ENCODE results near the gene OBSCN. TPM values are rescaled to one million over a fixed set of nuclear protein-coding genes. Genes with fewer than 3 reads are reported as not detected.

Gene OBSCN
- total and polyA plus RNA-seq, 10 of the 15 experiments (the other 5 are each of a cell fraction or from before 2014, with no cell fraction given), result 0.01 to 0.36 (median 0.08) TPM; not detected in 2

- Histone ChIP-seq H3K27ac (ENCODE audit: control insufficient read depth, insufficient read depth) (no peak overlapping the region), H3K4me1 (ENCODE audit: control insufficient read depth, insufficient read depth, low read length) (no peaks in the 10 kb centered on the region), H3K27me3 (replicated peaks in 1 of 2; ENCODE audit: control insufficient read depth in 2 of 2, insufficient read depth in 2 of 2, low read length in 1 of 2) (no peaks in the 10 kb centered on the region), H3K4me2 (ENCODE audit: control insufficient read depth, insufficient read depth) (no peak overlapping the region), H3K79me2 (ENCODE audit: control insufficient read depth, insufficient read depth, low read length) (no peaks in the 10 kb centered on the region), H3K9ac (ENCODE audit: control insufficient read depth, insufficient read depth, low read length) (no peak overlapping the region), H3K4me3 (no peak overlapping the region), H3K36me3 (ENCODE audit: control insufficient read depth in 2 of 2, insufficient read depth in 2 of 2, low read length in 1 of 2) (no peaks in the 10 kb centered on the region), H4K20me1 (ENCODE audit: control insufficient read depth, insufficient read depth) (no peaks in the 10 kb centered on the region), H2AFZ (ENCODE audit: control insufficient read depth, low read depth, low read length) (no peak overlapping the region), H3K9me3 (replicated peaks; ENCODE audit: control insufficient read depth, insufficient read depth, low read length) (peaks cover 7% of the 10 kb centered on the region; the same call in 1 of the 3 replicates)
- no peak for TF ChIP-seq CHD2 (IDR thresholded peaks at IDR 0.05; ENCODE audit: borderline replicate concordance, low read depth, low read length)
- TF ChIP-seq, protein P1, sequence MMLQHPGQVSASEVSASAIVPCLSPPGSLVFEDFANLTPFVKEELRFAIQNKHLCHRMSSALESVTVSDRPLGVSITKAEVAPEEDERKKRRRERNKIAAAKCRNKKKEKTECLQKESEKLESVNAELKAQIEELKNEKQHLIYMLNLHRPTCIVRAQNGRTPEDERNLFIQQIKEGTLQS (IDR thresholded peaks at IDR 0.05; ENCODE audit: borderline replicate concordance, extremely low read depth, low read depth, low read length), result no peak
- no peak for TF ChIP-seq PML (IDR thresholded peaks at IDR 0.05; ENCODE audit: low read length)
- TF ChIP-seq RAD21 (IDR thresholded peaks at IDR 0.05; ENCODE audit: insufficient read depth, low read depth, low read length), result no peak
- RAD21 ChIA-PET (ENCODE audit: unreplicated experiment), result no interaction called here
- WGBS (ENCODE audit: insufficient coverage, insufficient replicate concordance, low lambda C conversion rate, missing lambda C conversion rate), result 70% methylated on average over 37 of the region's 40 CpGs
- no peak for ATAC-seq
- SMC1A ChIA-PET (ENCODE audit: uncharacterized antibody, unreplicated experiment), result no interaction called here
- DNase-seq (ENCODE audit: low read depth, low spot score), result no peak
- in situ Hi-C loops (cut with MboI), result no loop called here
- intact Hi-C loops (cut with micrococcal nuclease; ENCODE audit: unreplicated experiment), result no loop called here
- CTCF ChIA-PET, result no interaction called here
- POLR2A ChIA-PET, result no interaction called here
- no peak for FAIRE-seq
- BruUV-seq (replicated peaks), result no TSS peak
Observed at GRCh38 chr1:228315945-228316588, 108.2 kb downstream of the OBSCN start.

DNA sequence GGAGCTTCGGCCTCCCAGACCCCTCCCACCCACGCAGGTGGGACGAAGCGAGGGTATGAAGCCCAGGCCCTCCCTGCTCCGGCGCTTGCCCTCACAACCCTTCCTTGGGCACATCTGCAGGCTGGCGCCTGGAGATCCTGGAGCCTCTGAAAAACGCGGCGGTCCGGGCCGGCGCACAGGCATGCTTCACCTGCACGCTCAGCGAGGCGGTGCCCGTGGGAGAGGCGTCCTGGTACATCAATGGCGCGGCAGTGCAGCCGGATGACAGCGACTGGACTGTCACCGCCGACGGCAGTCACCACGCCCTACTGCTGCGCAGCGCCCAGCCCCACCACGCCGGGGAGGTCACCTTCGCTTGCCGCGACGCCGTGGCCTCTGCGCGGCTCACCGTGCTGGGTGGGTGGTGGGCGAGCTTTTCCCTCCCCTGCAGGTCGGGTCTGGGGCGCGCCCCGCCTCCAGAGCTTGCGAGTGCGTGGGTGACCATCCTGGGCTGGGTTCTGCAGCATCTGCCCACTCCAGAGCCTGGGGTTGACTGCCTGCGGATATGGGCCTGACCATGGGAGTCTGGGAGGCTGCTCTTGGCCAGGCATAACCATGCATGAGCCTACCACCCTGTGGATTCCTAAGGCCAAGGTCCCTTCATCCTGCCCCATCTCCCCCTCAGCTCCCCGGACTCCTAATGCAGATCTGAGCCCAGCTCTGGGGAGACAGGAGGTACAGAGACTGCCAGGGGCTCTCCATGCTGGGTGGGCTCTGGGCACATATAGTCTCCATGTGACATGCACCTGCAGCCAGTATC is 108.9 kb downstream of the OBSCN start:
- POLR2A ChIA-PET, result no interaction called here
- in situ Hi-C loops (cut with MboI), result no loop called here
- 68% methylated on average over 44 of the region's 47 CpGs for WGBS (ENCODE audit: insufficient coverage, insufficient replicate concordance, low lambda C conversion rate, missing lambda C conversion rate)
- CTCF ChIA-PET, result no interaction called here
- SMC1A ChIA-PET (ENCODE audit: uncharacterized antibody, unreplicated experiment), result no interaction called here
- Histone ChIP-seq H3K79me2 (ENCODE audit: control insufficient read depth, insufficient read depth, low read length) (no peaks in the 10 kb centered on the region), H4K20me1 (ENCODE audit: control insufficient read depth, insufficient read depth) (no peaks in the 10 kb centered on the region), H3K4me3 (no peak overlapping the region), H3K27me3 (replicated peaks in 1 of 2; ENCODE audit: control insufficient read depth in 2 of 2, insufficient read depth in 2 of 2, low read length in 1 of 2) (no peaks in the 10 kb centered on the region), H3K36me3 (ENCODE audit: control insufficient read depth in 2 of 2, insufficient read depth in 2 of 2, low read length in 1 of 2) (no peaks in the 10 kb centered on the region), H3K4me1 (ENCODE audit: control insufficient read depth, insufficient read depth, low read length) (no peaks in the 10 kb centered on the region), H2AFZ (ENCODE audit: control insufficient read depth, low read depth, low read length) (no peak overlapping the region), H3K9me3 (replicated peaks; ENCODE audit: control insufficient read depth, insufficient read depth, low read length) (peaks cover 7% of the 10 kb centered on the region; the same call in 1 of the 3 replicates), H3K27ac (ENCODE audit: control insufficient read depth, insufficient read depth) (no peak overlapping the region), H3K4me2 (ENCODE audit: control insufficient read depth, insufficient read depth) (no peak overlapping the region), H3K9ac (ENCODE audit: control insufficient read depth, insufficient read depth, low read length) (no peak overlapping the region)
- ATAC-seq, result no peak
- no peak for DNase-seq (ENCODE audit: low read depth, low spot score)
- no peak for FAIRE-seq
- intact Hi-C loops (cut with micrococcal nuclease; ENCODE audit: unreplicated experiment), result no loop called here
- BruUV-seq (replicated peaks), result no TSS peak
- RAD21 ChIA-PET (ENCODE audit: unreplicated experiment), result no interaction called here
- TF ChIP-seq CEBPB (IDR thresholded peaks at IDR 0.05; ENCODE audit: borderline replicate concordance in 1 of 2, low read depth in 2 of 2, low read length in 2 of 2) (no peak), YBX1 (IDR thresholded peaks at IDR 0.05) (no peak), HDGF (IDR thresholded peaks at IDR 0.05) (no peak), ATF2 (IDR thresholded peaks at IDR 0.05; ENCODE audit: low read length) (no peak), NR2F1 (conservative IDR thresholded peaks at IDR 0.05) (no peak), ASH2L (IDR thresholded peaks at IDR 0.05; ENCODE audit: borderline replicate concordance, low read depth) (no peak), NFYA (IDR thresholded peaks at IDR 0.05; ENCODE audit: borderline replicate concordance, low read depth, low read length) (no peak), USF1 (IDR thresholded peaks at IDR 0.05; ENCODE audit: borderline replicate concordance, extremely low read length, insufficient read depth, low read depth, low read length) (no peak), FOS (IDR thresholded peaks at IDR 0.05; ENCODE audit: borderline replicate concordance, extremely low read depth, insufficient read length) (no peak)
